GM12864 (cell line): ENCODE data around the gene ADCY1.

ENCODE experiments used
- DNase-seq: peaks from one replicate; pipeline ENCODE4 v3.0.0-alpha.2; 2011; ENCODE audit warnings: low read depth
- H3K4me3 ChIP-seq: 2 replicates; pipeline ENCODE4 v1.5.1; 2011; ENCODE audit warnings: mild to moderate bottlenecking, low read depth, low read length, control low read depth
- CTCF ChIP-seq: IDR thresholded peaks from 2 replicates; pipeline ENCODE4 v1.5.1; 2011; ENCODE audit warnings: low read depth, mild to moderate bottlenecking, moderate library complexity, low read length, control low read depth, inconsistent platforms; ENCODE audit errors: missing control alignments

Gene ADCY1

GRCh38 chr7:45599851-45600706 lies 25.9 kb downstream of the ADCY1 start:
- no peak overlapping the region for H3K4me3 ChIP-seq
- TF ChIP-seq CTCF, result no peak
- no peak for DNase-seq

- no peak for TF ChIP-seq CTCF
- no peak for DNase-seq
- no peak overlapping the region for H3K4me3 ChIP-seq
Observed at GRCh38 chr7:45601094-45601493, 26.9 kb downstream of the ADCY1 start.

GRCh38 chr7:45601816-45602540 lies 27.8 kb downstream of the ADCY1 start:
- no peak for TF ChIP-seq CTCF
- no peak overlapping the region for H3K4me3 ChIP-seq
- no peak for DNase-seq

- no peak overlapping the region for H3K4me3 ChIP-seq
- no peak for DNase-seq
- TF ChIP-seq CTCF, result no peak
Observed at GRCh38 chr7:45606050-45606449, 31.9 kb downstream of the ADCY1 start.

- TF ChIP-seq CTCF, result no peak
Observed at GRCh38 chr7:45606931-45607330, 32.8 kb downstream of the ADCY1 start.

GRCh38 chr7:45609180-45609579 lies 35.0 kb downstream of the ADCY1 start:
- no peak for DNase-seq
- TF ChIP-seq CTCF, result no peak
- H3K4me3 ChIP-seq, result no peak overlapping the region

More at GRCh38 chr7:45606931-45607330, 32.8 kb downstream of the ADCY1 start:
- H3K4me3 ChIP-seq, result no peak overlapping the region
- no peak for DNase-seq
